GM12801 (cell line): ENCODE results near the gene THOC7.

Experiments
- CTCF ChIP-seq: IDR thresholded peaks from one replicate; pipeline ENCODE4 v1.5.1; 2011; ENCODE audit warnings: control low read depth; ENCODE audit not compliant: insufficient read length; ENCODE audit errors: extremely low read depth

THOC7 gene

GRCh38 chr3:63895422-63896189 is 32.0 kb upstream of the THOC7 start:
- TF ChIP-seq CTCF = no peak

GRCh38 chr3:63892773-63893352 is 29.3 kb upstream of the THOC7 start:
- TF ChIP-seq CTCF = no peak

GRCh38 chr3:63891518-63891917 is 27.9 kb upstream of the THOC7 start:
- no peak for TF ChIP-seq CTCF

GRCh38 chr3:63886858-63887257 is 23.3 kb upstream of the THOC7 start:
- no peak for TF ChIP-seq CTCF

- no peak for TF ChIP-seq CTCF
These were observed 17.0 kb upstream of the THOC7 start for GRCh38 chr3:63880653-63881052.

GRCh38 chr3:63878394-63879060 is 14.9 kb upstream of the THOC7 start:
- no peak for TF ChIP-seq CTCF

- TF ChIP-seq CTCF = no peak
These were observed 14.3 kb upstream of the THOC7 start for GRCh38 chr3:63877737-63878393.
